Adrenal gland (tissue), 12 donors: ENCODE data around the gene SMG9. TPM values are rescaled to one million over a fixed set of nuclear protein-coding genes. Genes with fewer than 3 reads are reported as not detected.

Source experiments
- DNase-seq, 7 donors: peaks; one replicate each; pipeline ENCODE4 v3.0.0-alpha.2; 2019 to 2020
- H3K27ac ChIP-seq, 5 donors: fragments of 200-600 bp; sonication (generic) in 4 of 5; 1 replicate in 3 of 5; 2 replicates in 2 of 5; pipeline versions ENCODE4 v1.5.1 to v1.8.0; 2016 to 2020; ENCODE audit warnings: mild to moderate bottlenecking in 1 of 5
- H3K27me3 ChIP-seq: fragments of 200-600 bp; 2 replicates; pipeline ENCODE4 v1.8.0; 2021
- H3K36me3 ChIP-seq, 2 donors: fragments of 200-600 bp; replicated peaks in 1 of 2; 1 replicate in 1 of 2; 2 replicates in 1 of 2; pipeline versions ENCODE4 v1.5.1 to v1.8.0; 2018 to 2022
- H3K4me1 ChIP-seq, 2 donors: fragments of 200-600 bp; replicated peaks in 1 of 2; 1 replicate in 1 of 2; 2 replicates in 1 of 2; pipeline versions ENCODE4 v1.5.1 to v1.8.0; 2018 to 2021
- H3K4me3 ChIP-seq, 4 donors: fragments of 200-600 bp; sonication (generic) in 3 of 4; one replicate each; pipeline ENCODE4 v1.5.1; 2016 to 2018
- H3K9me3 ChIP-seq, 3 donors: fragments of 200-600 bp; sonication (generic) in 1 of 3; replicated peaks in 1 of 3; 1 replicate in 2 of 3; 2 replicates in 1 of 3; pipeline versions ENCODE4 v1.5.1 to v1.8.0; 2016 to 2021
- POLR2A ChIP-seq, 2 donors: fragments of 450-650 bp; IDR thresholded peaks; one replicate each; pipeline ENCODE4 v1.6.1; 2017; ENCODE audit warnings: antibody characterized with exemption in 2 of 2, mild to moderate bottlenecking in 2 of 2, moderate library complexity in 1 of 2
- WGBS, 4 donors: extraction: QIAGEN DNeasy Blood & Tissue Kit in 2 of 4; methylation state at CpG; one replicate each; pipeline versions ENCODE4 v1.1.5 to v1.1.7; 2013 to 2017; 5-methylcytosine and 5-hydroxymethylcytosine counted together
- intact Hi-C, 2 donors: fragments of 100-400 bp; cut with DNase I; formaldehyde crosslinking; loops; one replicate each; pipeline versions ENCODE4 v1.14.1 to v1.15.0; 2022 to 2023
- polyA plus RNA-seq, 3 donors: library from polyadenylated mRNA; stranded (reverse); fragments of 200-250 nt in 2 of 3; fragments of 350-450 nt in 1 of 3; fragmentation: Illumina TruSeq in 1 of 3; extraction: RNeasy Lipid Tissue Mini Kit (QIAGEN cat#74804) in 1 of 3; gene quantifications; one replicate each; pipeline ENCODE4 v1.2.3, GENCODE V29; 2013 to 2014
- total RNA-seq, 9 donors: library from RNA; depleted of rRNA in 4 of 9; stranded (reverse); fragments of >200 nt in 4 of 9; fragments of 120-200 nt in 1 of 9; fragmentation: NEBNext Ultra II Directional in 1 of 9; extraction: Animal tissue kit (Norgen Biotek cat#: 25700) in 1 of 9; gene quantifications; one replicate each; pipeline versions ENCODE4 v1.1.0 to v1.2.4, GENCODE V29; 2013 to 2023
- TF ChIP-seq, protein P1 (sequence below), 6 experiments: fragments of 450-650 bp in 4 of 6; fragments of 200-600 bp in 2 of 6; sonication (generic) in 1 of 6; IDR thresholded peaks; 1 replicate in 5 of 6; 2 replicates in 1 of 6; pipeline versions ENCODE4 v1.5.1 to v1.8.0; 2016 to 2021; ENCODE audit warnings: antibody characterized with exemption in 6 of 6, mild to moderate bottlenecking in 2 of 6, moderate library complexity in 1 of 6
- donor health status: healthy with polysubstance abuse.
- donor health status: Bipolar disorder and iron deficiency.
- donor health status: DM: yes; HTN: yes; CAD: no.
- donor health status: DM: no; HTN: no; CAD: no.
- donor health status: DM: no; HTN: no; CAD: no.
- donor health status: DM: yes; HTN: yes; CAD: no.

Gene SMG9
- total and polyA plus RNA-seq, 12 donors, result 19.4 to 63.2 (median 42.8) TPM

DNA sequence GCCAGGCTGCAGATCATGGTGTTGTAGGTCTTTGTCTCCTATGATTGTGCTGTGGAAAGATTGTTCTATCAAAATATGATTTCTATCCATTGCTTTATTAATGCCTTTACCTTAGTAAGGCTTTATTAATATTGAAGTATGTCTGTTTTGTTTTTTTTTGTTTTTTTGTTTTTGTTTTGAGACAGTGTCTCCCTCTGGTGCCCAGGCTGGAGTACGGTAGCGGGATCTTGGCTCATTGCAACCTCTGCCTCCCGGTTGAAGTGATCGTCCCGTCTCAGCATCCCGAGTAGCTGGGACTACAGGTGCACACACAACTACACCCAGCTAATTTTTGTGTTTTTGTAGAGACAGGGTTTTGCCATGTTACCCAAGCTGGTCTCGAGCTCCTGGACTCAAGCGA lies 31.2 kb downstream of the SMG9 start:
- H3K27ac ChIP-seq, result no peak overlapping the region
- whole genome bisulfite sequencing, 4 donors, result 72 to 79% (median 77%) methylated on average over 8 of the region's 8 CpGs
- peaks cover 0 to 13% of the 10 kb centered on the region in 2 donors for H3K4me1 ChIP-seq
- no peaks in the 10 kb centered on the region for H3K27me3 ChIP-seq
- no peak overlapping the region for H3K4me3 ChIP-seq
- TF ChIP-seq, protein P1, sequence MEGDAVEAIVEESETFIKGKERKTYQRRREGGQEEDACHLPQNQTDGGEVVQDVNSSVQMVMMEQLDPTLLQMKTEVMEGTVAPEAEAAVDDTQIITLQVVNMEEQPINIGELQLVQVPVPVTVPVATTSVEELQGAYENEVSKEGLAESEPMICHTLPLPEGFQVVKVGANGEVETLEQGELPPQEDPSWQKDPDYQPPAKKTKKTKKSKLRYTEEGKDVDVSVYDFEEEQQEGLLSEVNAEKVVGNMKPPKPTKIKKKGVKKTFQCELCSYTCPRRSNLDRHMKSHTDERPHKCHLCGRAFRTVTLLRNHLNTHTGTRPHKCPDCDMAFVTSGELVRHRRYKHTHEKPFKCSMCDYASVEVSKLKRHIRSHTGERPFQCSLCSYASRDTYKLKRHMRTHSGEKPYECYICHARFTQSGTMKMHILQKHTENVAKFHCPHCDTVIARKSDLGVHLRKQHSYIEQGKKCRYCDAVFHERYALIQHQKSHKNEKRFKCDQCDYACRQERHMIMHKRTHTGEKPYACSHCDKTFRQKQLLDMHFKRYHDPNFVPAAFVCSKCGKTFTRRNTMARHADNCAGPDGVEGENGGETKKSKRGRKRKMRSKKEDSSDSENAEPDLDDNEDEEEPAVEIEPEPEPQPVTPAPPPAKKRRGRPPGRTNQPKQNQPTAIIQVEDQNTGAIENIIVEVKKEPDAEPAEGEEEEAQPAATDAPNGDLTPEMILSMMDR (IDR thresholded peaks at IDR 0.05), result peak in 1 of 6 experiments; percentile 17
- TF ChIP-seq POLR2A (IDR thresholded peaks at IDR 0.05), result no peak
- DNase-seq, result no peak
- H3K36me3 ChIP-seq, result peaks cover 0 to 2% of the 10 kb centered on the region in 2 donors
- no peaks in the 10 kb centered on the region for H3K9me3 ChIP-seq
- intact Hi-C loops, result no loop called here

DNA sequence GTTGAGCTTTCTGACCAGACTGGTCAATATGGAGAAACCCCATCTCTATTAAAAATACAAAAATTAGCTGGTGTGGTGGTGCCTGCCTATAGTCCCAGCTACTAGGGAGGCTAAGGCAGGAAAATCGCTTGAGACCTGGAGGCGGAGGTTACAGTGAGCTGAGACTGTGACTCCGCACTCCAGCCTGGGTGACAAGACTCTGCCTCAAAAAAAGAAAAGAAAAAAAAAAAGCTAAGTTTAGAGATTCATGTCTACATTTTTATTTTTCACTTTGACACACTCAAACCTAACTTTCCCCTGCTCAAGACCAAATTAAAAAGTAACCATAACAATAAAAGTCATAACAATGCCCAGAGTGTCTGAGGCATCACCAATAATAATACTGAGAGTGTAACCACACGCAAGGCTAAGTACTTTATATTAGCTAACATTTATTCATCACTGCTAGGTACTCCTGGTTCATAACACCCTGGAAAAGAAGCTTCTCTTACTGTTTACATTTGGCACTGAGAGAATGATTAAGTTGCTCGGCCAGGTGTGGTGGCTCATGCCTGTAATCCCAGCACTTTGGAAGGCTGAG lies 33.2 kb downstream of the SMG9 start:
- no peak for TF ChIP-seq POLR2A (IDR thresholded peaks at IDR 0.05)
- TF ChIP-seq, protein P1 (IDR thresholded peaks at IDR 0.05), result no peak
- WGBS, 4 donors, result 84 to 87% (median 85%) methylated on average over 5 of the region's 5 CpGs

DNA sequence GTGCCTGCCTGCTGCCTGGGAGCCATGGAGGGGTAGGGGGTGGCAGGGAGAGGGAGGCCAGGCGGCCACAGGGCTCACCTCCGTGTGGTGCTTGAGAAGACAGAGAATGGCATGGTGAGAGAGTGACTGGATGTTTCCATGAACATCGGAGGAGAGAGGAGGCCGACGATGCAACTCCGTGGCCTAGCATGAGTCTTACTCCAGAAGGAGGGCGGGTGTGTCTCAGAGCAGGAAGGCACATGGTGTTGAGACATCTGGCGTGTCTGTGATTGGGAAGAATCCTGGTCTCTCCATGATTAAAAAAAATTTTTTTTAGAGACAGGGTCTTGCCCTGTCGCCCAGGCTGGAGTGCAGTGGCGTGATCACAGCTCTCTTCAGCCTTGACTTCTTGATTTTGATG lies 33.8 kb downstream of the SMG9 start:
- H3K27me3 ChIP-seq, result no peaks in the 10 kb centered on the region
- no peak overlapping the region for H3K4me3 ChIP-seq
- no peaks in the 10 kb centered on the region for H3K36me3 ChIP-seq
- H3K4me1 ChIP-seq, result peaks cover 0 to 10% of the 10 kb centered on the region in 2 donors
- no peak for TF ChIP-seq POLR2A (IDR thresholded peaks at IDR 0.05)
- TF ChIP-seq, protein P1 (IDR thresholded peaks at IDR 0.05), result no peak
- no peaks in the 10 kb centered on the region for H3K9me3 ChIP-seq
- WGBS, 4 donors, result 77 to 88% (median 81%) methylated on average over 10 of the region's 10 CpGs
- H3K27ac ChIP-seq, result no peak overlapping the region
- DNase-seq, result no peak
- intact Hi-C loops, result no loop called here

More for the DNA sequence above, 33.2 kb downstream of the SMG9 start:
- no peak for DNase-seq
- no peaks in the 10 kb centered on the region for H3K9me3 ChIP-seq
- no peak overlapping the region for H3K4me3 ChIP-seq
- H3K36me3 ChIP-seq, result no peaks in the 10 kb centered on the region
- peaks cover 0 to 13% of the 10 kb centered on the region in 2 donors for H3K4me1 ChIP-seq
- intact Hi-C loops, result no loop called here
- H3K27ac ChIP-seq, result no peak overlapping the region
- H3K27me3 ChIP-seq, result no peaks in the 10 kb centered on the region

DNA sequence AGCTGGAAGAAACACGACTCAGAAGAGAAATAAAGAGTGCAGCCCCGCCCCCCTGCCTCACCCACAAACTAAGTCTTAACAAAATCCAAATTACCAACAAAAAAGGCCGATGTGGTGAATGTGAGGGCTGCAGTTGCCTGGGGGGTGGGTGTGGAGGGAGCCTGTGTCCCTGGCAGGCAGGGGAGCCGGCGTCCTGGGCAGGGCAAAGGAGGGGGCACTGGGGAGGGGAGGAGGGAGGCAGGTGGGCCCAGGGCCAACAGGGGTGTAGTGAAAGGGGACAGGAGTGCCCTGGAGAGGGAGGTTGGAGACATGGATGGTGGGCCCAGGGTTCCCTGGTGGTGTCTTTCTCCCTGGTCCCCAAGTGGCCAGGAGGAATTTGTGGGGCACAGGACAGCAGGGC lies 34.8 kb downstream of the SMG9 start:
- Histone ChIP-seq H3K4me3 (no peak overlapping the region), H3K27me3 (no peaks in the 10 kb centered on the region), H3K4me1 (no peaks in the 10 kb centered on the region), H3K36me3 (no peaks in the 10 kb centered on the region), H3K27ac (no peak overlapping the region), H3K9me3 (no peaks in the 10 kb centered on the region)
- DNase-seq, result no peak
- WGBS, 4 donors, result 60 to 83% (median 74%) methylated on average over 5 of the region's 5 CpGs
- intact Hi-C loops, result no loop called here
- TF ChIP-seq, protein P1 (IDR thresholded peaks at IDR 0.05), result no peak
- no peak for TF ChIP-seq POLR2A (IDR thresholded peaks at IDR 0.05)
